Gastroesophageal sphincter (tissue), 3 donors: ENCODE measurements around the gene LDB2.

Source experiments
- EP300 ChIP-seq: sonication (generic); formaldehyde crosslinking; IDR thresholded peaks from one replicate; pipeline ENCODE4 v1.6.1; 2017; ENCODE audit warnings: antibody characterized with exemption, mild to moderate bottlenecking
- POLR2A ChIP-seq, 2 donors: fragments of 450-650 bp; IDR thresholded peaks; one replicate each; pipeline ENCODE4 v1.6.1; 2017; ENCODE audit warnings: antibody characterized with exemption in 2 of 2, mild to moderate bottlenecking in 2 of 2, moderate library complexity in 1 of 2
- POLR2AphosphoS5 ChIP-seq: sonication (generic); formaldehyde crosslinking; IDR thresholded peaks from one replicate; pipeline ENCODE4 v1.6.1; 2017; ENCODE audit warnings: antibody characterized with exemption
- TF ChIP-seq, protein P1 (sequence below), 4 experiments: fragments of 200-600 bp in 2 of 4; fragments of 450-650 bp in 2 of 4; sonication (generic) in 1 of 4; IDR thresholded peaks; one replicate each; pipeline ENCODE4 v1.5.1; 2017 to 2019; ENCODE audit warnings: antibody characterized with exemption in 4 of 4, mild to moderate bottlenecking in 2 of 4, moderate library complexity in 2 of 4

DNA sequence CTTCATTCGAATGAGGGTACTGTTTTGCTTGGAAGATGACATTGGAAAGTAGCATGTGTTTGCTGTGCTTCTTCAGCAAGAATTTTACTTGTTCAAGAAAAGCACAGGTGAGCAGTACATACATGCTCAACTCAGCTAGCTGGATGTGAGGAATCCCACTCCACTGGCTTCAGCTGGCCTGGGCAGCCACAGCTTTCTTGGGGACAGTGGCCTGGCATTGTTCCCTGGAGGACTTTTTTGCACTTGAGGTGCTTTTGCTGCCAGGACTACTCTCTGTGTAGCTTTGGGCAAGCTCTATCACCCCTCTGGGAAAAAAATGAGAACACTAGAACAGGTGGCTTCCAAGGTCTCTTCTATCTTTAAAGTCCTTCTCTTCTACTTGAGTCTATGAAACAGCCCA, 184.3 kb downstream of the LDB2 start:
- no peak for TF ChIP-seq POLR2AphosphoS5
- TF ChIP-seq, protein P1, sequence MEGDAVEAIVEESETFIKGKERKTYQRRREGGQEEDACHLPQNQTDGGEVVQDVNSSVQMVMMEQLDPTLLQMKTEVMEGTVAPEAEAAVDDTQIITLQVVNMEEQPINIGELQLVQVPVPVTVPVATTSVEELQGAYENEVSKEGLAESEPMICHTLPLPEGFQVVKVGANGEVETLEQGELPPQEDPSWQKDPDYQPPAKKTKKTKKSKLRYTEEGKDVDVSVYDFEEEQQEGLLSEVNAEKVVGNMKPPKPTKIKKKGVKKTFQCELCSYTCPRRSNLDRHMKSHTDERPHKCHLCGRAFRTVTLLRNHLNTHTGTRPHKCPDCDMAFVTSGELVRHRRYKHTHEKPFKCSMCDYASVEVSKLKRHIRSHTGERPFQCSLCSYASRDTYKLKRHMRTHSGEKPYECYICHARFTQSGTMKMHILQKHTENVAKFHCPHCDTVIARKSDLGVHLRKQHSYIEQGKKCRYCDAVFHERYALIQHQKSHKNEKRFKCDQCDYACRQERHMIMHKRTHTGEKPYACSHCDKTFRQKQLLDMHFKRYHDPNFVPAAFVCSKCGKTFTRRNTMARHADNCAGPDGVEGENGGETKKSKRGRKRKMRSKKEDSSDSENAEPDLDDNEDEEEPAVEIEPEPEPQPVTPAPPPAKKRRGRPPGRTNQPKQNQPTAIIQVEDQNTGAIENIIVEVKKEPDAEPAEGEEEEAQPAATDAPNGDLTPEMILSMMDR (IDR thresholded peaks at IDR 0.05), result no peak
- no peak for TF ChIP-seq POLR2A (IDR thresholded peaks at IDR 0.05)
- no peak for TF ChIP-seq EP300
